ENCODE results near the gene ST6GALNAC2.
"Not testable (repeated sequence)": the region's sequence is repeated elsewhere in the genome, so short reads cannot be mapped to it uniquely, and the experiment has no call there.

ST6GALNAC2 gene

GRCh38 chr17:76585649-76586593 is at the start of gene ST6GALNAC2:
TSS of gene ST6GALNAC2 (minus strand) at chr17:76585860. CDS start at chr17:76585808, 52 bp downstream.
- peak; percentile 44 for DNase-seq

- no peak for DNase-seq
These were observed 49.4 kb upstream of the ST6GALNAC2 start for GRCh38 chr17:76635039-76635438.

DNA sequence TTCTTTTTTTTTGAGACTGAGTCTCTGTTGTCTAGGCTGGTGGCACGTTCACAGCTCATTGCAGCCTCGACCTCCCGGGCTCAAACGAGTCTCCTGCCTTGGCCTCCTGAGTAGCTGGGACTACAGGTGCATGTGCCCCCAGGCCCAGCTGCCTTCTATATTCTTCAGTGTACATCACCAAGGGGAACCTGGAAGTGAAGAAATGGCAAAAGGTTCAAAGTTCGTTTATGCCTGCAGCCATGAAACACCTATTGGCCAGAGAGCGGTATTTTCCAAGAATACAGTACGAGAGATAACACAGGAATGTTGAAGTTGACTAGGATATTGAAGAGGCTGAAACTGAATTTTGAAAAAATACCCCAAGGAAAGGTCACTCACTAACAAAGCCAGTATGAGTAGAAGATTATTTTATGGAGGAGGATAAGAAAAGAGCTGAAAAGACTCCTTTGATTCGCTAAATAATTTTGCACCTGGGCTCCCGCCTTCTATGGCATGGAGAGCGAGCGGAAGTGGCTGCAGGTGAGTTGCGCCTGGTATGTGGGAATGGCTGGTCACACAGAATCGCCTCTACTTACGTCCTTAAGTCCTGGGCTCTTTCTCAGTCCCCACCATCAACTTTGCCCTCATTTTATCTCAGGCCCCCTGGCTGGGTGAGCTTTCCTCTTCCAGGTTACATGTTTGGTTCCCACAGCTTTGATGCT is 48.1 kb upstream of the ST6GALNAC2 start:
- no peak for DNase-seq

GRCh38 chr17:76631821-76632565 is 46.3 kb upstream of the ST6GALNAC2 start:
- no peak for DNase-seq

GRCh38 chr17:76630151-76630550 is 44.5 kb upstream of the ST6GALNAC2 start:
- DNase-seq: no peak

DNA sequence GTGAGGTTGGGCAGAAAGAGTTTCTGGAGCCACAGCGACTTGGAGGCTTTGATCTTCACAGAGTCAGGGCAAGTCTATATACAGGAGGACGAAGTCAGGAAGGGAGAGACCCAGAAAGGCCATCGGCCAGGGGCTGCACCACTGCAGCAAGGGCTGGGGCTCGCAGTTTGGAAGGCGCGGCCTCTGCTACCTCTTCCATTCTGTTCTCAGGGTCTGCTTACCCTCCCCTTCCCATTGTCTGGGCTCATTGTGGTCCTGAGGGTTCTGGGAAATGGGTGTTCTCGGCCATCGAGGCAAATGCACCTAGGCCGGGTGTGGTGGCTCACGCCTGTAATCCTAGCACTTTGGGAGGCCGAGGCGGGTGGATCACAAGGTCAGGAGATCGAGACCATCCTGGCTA is 41.9 kb upstream of the ST6GALNAC2 start:
- DNase-seq: no peak

GRCh38 chr17:76626442-76626841 is 40.8 kb upstream of the ST6GALNAC2 start:
- no peak for DNase-seq

- DNase-seq: no peak
These were observed 39.8 kb upstream of the ST6GALNAC2 start for GRCh38 chr17:76625496-76625895.

DNA sequence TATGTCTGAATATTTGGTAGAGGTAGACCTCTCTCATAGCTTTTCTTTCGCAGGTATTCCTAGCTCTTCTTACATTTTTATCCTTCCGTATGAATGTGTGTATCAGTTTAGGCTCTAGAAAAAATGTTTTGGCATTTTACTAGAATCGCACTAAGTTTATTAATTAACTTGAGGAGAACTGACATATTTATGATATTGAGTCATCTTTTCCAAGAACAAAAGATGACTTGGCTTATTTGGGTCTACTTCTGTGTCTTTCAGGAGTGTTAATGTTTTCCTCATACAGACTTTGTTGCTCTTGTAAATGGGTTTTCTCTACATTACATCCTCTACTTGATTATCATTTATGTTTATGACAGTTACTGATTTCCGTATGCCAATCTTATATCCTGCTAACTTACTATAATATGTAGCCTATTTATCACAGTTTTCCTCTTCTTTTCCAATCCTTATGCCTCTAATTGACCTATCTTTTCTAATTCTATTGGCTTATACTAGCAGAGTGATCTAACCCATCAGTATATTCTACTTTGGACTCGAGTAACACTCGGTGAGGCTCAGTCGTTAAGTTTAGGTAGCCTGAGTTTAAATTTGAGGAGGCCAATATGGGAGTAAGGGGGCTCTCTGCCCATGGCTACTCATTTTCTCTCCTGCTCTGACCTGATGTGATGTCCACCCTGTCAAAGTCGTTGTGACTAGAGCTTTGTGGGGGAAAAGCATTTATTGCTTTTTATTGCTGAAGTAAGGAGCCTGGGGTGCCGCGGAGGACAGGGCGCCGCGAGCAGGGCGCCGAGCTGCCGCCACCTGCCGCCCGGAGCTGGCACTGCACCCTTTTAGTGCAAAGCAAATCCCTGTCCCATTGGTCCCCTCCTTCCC is 37.8 kb upstream of the ST6GALNAC2 start:
- peak; percentile 82 for DNase-seq

- no peak for DNase-seq
These were observed 32.2 kb upstream of the ST6GALNAC2 start for GRCh38 chr17:76617838-76618237.

GRCh38 chr17:76614912-76615617 is 29.4 kb upstream of the ST6GALNAC2 start:
- no peak for DNase-seq

- DNase-seq: not testable (repeated sequence)
These were observed 28.6 kb upstream of the ST6GALNAC2 start for GRCh38 chr17:76614064-76614759.

GRCh38 chr17:76612977-76613851 is 27.6 kb upstream of the ST6GALNAC2 start:
- DNase-seq: no peak

- no peak for DNase-seq
These were observed 26.8 kb upstream of the ST6GALNAC2 start for GRCh38 chr17:76612465-76612864.

DNA sequence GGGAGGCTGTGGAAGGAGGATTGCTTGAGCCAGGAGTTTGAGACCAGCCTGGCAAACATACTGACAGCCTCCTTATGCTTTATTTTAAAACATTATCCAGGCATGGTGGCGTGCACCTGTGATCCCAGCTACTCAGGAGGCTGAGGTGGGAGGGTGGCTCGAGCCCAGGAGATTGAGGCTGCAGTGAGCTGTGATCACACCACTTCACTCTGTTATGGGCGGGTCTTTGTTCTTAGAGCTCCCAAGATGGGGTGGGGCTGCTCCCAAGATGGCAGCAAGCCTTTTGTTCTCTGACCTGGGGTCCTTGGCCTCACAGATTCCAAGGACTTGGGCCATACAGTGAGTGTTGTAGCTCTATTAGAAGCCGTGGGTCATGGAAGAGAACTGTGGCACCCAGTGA is 26.1 kb upstream of the ST6GALNAC2 start:
- DNase-seq: no peak

DNA sequence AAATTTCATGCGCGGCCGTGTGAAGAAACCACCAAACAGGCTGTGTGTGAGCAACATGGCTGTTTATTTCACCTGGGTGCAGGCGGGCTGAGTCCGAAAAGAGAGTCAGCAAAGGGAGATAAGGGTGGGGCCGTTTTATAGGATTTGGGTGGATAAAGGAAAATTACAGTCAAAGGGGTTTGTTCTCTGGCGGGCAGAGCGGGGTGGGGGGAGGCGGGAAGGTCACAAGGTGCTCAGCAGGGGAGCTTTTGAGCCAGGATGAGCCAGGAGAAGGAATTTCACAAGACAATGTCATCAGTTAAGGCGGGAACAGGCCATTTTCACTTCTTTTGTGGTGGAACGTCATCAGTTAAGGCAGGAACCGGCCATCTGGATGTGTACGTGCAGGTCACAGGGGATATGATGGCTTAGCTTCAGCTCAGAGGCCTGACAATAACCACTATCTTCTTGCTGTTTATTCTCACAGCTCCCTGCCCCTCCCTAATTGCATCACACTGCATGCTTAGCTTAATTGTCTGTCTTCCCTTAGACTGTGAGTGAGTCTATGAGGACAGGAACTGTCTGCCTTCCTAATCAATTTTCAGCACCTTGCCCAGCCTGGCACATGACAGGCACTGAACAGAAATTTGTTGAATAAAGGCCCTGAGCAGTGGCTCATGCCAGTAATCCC is 25.6 kb upstream of the ST6GALNAC2 start:
- not testable (repeated sequence) for DNase-seq

DNA sequence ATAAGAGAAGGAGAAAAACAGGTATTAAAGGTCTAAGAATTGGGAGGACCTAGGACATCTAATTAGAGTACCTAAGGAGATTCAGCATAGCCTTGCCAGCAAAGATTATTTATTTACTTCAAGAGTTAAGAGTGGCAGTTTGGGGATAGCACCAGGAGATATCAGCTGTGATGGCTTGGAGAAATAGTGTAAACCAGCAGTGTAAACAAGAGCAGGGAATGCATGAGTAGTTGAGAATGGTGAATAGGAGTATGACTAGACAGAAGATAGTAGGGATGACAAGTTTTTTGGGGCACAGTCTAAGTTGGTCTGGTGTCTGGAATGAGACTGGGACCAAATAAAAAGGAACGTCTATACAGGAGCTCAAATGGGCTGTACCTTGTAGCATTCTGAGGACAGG is 21.0 kb upstream of the ST6GALNAC2 start:
- DNase-seq: not testable (repeated sequence)

GRCh38 chr17:76601065-76601464 is 15.4 kb upstream of the ST6GALNAC2 start:
- DNase-seq: no peak
